ENCODE data around the gene PLK5.

The PLK5 gene

GRCh38 chr19:1503925-1504773 lies 19.7 kb upstream of the PLK5 start:
- Histone ChIP-seq H3K27me3 (ENCODE audit: control insufficient read depth, insufficient read depth, low read length) (peaks cover 42% of the 10 kb centered on the region), H3K9ac (ENCODE audit: low read length) (no peak overlapping the region), H3K9me3 (ENCODE audit: control insufficient read depth, insufficient read depth, low read depth, low read length) (peaks cover 4% of the 10 kb centered on the region), H3K4me3 (ENCODE audit: low read depth, low read length) (peak overlapping the region; percentile 49), H3K4me1 (ENCODE audit: control insufficient read depth, insufficient read depth, low read length) (peaks cover 7% of the 10 kb centered on the region; the same call in 1 of the 2 replicates), H3K36me3 (ENCODE audit: control insufficient read depth, insufficient read depth, low read length) (no peaks in the 10 kb centered on the region), H3K27ac (ENCODE audit: low read depth, low read length) (no peak overlapping the region)

- Histone ChIP-seq H3K27ac (ENCODE audit: low read depth, low read length) (no peak overlapping the region), H3K27me3 (ENCODE audit: control insufficient read depth, insufficient read depth, low read length) (peaks cover 49% of the 10 kb centered on the region), H3K4me3 (ENCODE audit: low read depth, low read length) (no peak overlapping the region), H3K36me3 (ENCODE audit: control insufficient read depth, insufficient read depth, low read length) (no peaks in the 10 kb centered on the region), H3K9me3 (ENCODE audit: control insufficient read depth, insufficient read depth, low read depth, low read length) (peaks cover 2% of the 10 kb centered on the region), H3K4me1 (ENCODE audit: control insufficient read depth, insufficient read depth, low read length) (peaks cover 7% of the 10 kb centered on the region; the same call in 1 of the 2 replicates), H3K9ac (ENCODE audit: low read length) (no peak overlapping the region)
These were observed 18.9 kb upstream of the PLK5 start for GRCh38 chr19:1505012-1505411.

- H3K27ac ChIP-seq (ENCODE audit: low read depth, low read length) = no peak overlapping the region
- peaks cover 59% of the 10 kb centered on the region for H3K27me3 ChIP-seq (ENCODE audit: control insufficient read depth, insufficient read depth, low read length)
- peaks cover 9% of the 10 kb centered on the region; the same call in 1 of the 2 replicates for H3K4me1 ChIP-seq (ENCODE audit: control insufficient read depth, insufficient read depth, low read length)
- no peaks in the 10 kb centered on the region for H3K36me3 ChIP-seq (ENCODE audit: control insufficient read depth, insufficient read depth, low read length)
- H3K4me3 ChIP-seq (ENCODE audit: low read depth, low read length) = no peak overlapping the region
- H3K9me3 ChIP-seq (ENCODE audit: control insufficient read depth, insufficient read depth, low read depth, low read length) = no peaks in the 10 kb centered on the region
- no peak overlapping the region for H3K9ac ChIP-seq (ENCODE audit: low read length)
These were observed 17.6 kb upstream of the PLK5 start for GRCh38 chr19:1505991-1506881.

GRCh38 chr19:1507192-1507660 lies 16.7 kb upstream of the PLK5 start:
- Histone ChIP-seq H3K27ac (ENCODE audit: low read depth, low read length) (no peak overlapping the region), H3K4me3 (ENCODE audit: low read depth, low read length) (peak overlapping the region; percentile 85), H3K27me3 (ENCODE audit: control insufficient read depth, insufficient read depth, low read length) (peaks cover 67% of the 10 kb centered on the region), H3K9ac (ENCODE audit: low read length) (no peak overlapping the region), H3K36me3 (ENCODE audit: control insufficient read depth, insufficient read depth, low read length) (no peaks in the 10 kb centered on the region), H3K4me1 (ENCODE audit: control insufficient read depth, insufficient read depth, low read length) (peaks cover 9% of the 10 kb centered on the region; the same call in 1 of the 2 replicates), H3K9me3 (ENCODE audit: control insufficient read depth, insufficient read depth, low read depth, low read length) (no peaks in the 10 kb centered on the region)

- H3K27me3 ChIP-seq (ENCODE audit: control insufficient read depth, insufficient read depth, low read length) = peaks cover 66% of the 10 kb centered on the region
- H3K9me3 ChIP-seq (ENCODE audit: control insufficient read depth, insufficient read depth, low read depth, low read length) = no peaks in the 10 kb centered on the region
- H3K4me3 ChIP-seq (ENCODE audit: low read depth, low read length) = peak overlapping the region; percentile 85
- H3K9ac ChIP-seq (ENCODE audit: low read length) = peak overlapping the region; percentile 63
- H3K4me1 ChIP-seq (ENCODE audit: control insufficient read depth, insufficient read depth, low read length) = peaks cover 9% of the 10 kb centered on the region; the same call in 1 of the 2 replicates
- no peaks in the 10 kb centered on the region for H3K36me3 ChIP-seq (ENCODE audit: control insufficient read depth, insufficient read depth, low read length)
- H3K27ac ChIP-seq (ENCODE audit: low read depth, low read length) = peak overlapping the region; percentile 63; the same call in 1 of the 2 replicates
These were observed 15.9 kb upstream of the PLK5 start for GRCh38 chr19:1507763-1508506.

GRCh38 chr19:1508507-1508856 lies 15.4 kb upstream of the PLK5 start:
- Histone ChIP-seq H3K36me3 (ENCODE audit: control insufficient read depth, insufficient read depth, low read length) (no peaks in the 10 kb centered on the region), H3K4me1 (ENCODE audit: control insufficient read depth, insufficient read depth, low read length) (peaks cover 5% of the 10 kb centered on the region; the same call in 1 of the 2 replicates), H3K27ac (ENCODE audit: low read depth, low read length) (no peak overlapping the region), H3K9ac (ENCODE audit: low read length) (no peak overlapping the region), H3K9me3 (ENCODE audit: control insufficient read depth, insufficient read depth, low read depth, low read length) (no peaks in the 10 kb centered on the region), H3K4me3 (ENCODE audit: low read depth, low read length) (peak overlapping the region; percentile 54), H3K27me3 (ENCODE audit: control insufficient read depth, insufficient read depth, low read length) (peaks cover 61% of the 10 kb centered on the region)

GRCh38 chr19:1509602-1510441 lies 14.1 kb upstream of the PLK5 start:
- no peak overlapping the region for H3K9ac ChIP-seq (ENCODE audit: low read length)
- H3K27me3 ChIP-seq (ENCODE audit: control insufficient read depth, insufficient read depth, low read length) = peaks cover 55% of the 10 kb centered on the region
- no peaks in the 10 kb centered on the region for H3K36me3 ChIP-seq (ENCODE audit: control insufficient read depth, insufficient read depth, low read length)
- H3K4me3 ChIP-seq (ENCODE audit: low read depth, low read length) = no peak overlapping the region
- no peak overlapping the region for H3K27ac ChIP-seq (ENCODE audit: low read depth, low read length)
- H3K9me3 ChIP-seq (ENCODE audit: control insufficient read depth, insufficient read depth, low read depth, low read length) = no peaks in the 10 kb centered on the region
- peaks cover 5% of the 10 kb centered on the region; the same call in 1 of the 2 replicates for H3K4me1 ChIP-seq (ENCODE audit: control insufficient read depth, insufficient read depth, low read length)

- H3K27ac ChIP-seq (ENCODE audit: low read depth, low read length) = no peak overlapping the region
- peaks cover 5% of the 10 kb centered on the region; the same call in 1 of the 2 replicates for H3K4me1 ChIP-seq (ENCODE audit: control insufficient read depth, insufficient read depth, low read length)
- no peak overlapping the region for H3K9ac ChIP-seq (ENCODE audit: low read length)
- no peaks in the 10 kb centered on the region for H3K9me3 ChIP-seq (ENCODE audit: control insufficient read depth, insufficient read depth, low read depth, low read length)
- H3K36me3 ChIP-seq (ENCODE audit: control insufficient read depth, insufficient read depth, low read length) = no peaks in the 10 kb centered on the region
- H3K4me3 ChIP-seq (ENCODE audit: low read depth, low read length) = no peak overlapping the region
- peaks cover 56% of the 10 kb centered on the region for H3K27me3 ChIP-seq (ENCODE audit: control insufficient read depth, insufficient read depth, low read length)
These were observed 13.5 kb upstream of the PLK5 start for GRCh38 chr19:1510442-1510806.

GRCh38 chr19:1510807-1511206 lies 13.1 kb upstream of the PLK5 start:
- H3K27me3 ChIP-seq (ENCODE audit: control insufficient read depth, insufficient read depth, low read length) = peaks cover 56% of the 10 kb centered on the region
- peaks cover 5% of the 10 kb centered on the region; the same call in 1 of the 2 replicates for H3K4me1 ChIP-seq (ENCODE audit: control insufficient read depth, insufficient read depth, low read length)
- H3K4me3 ChIP-seq (ENCODE audit: low read depth, low read length) = no peak overlapping the region
- no peak overlapping the region for H3K27ac ChIP-seq (ENCODE audit: low read depth, low read length)
- no peaks in the 10 kb centered on the region for H3K36me3 ChIP-seq (ENCODE audit: control insufficient read depth, insufficient read depth, low read length)
- H3K9me3 ChIP-seq (ENCODE audit: control insufficient read depth, insufficient read depth, low read depth, low read length) = no peaks in the 10 kb centered on the region
- H3K9ac ChIP-seq (ENCODE audit: low read length) = no peak overlapping the region

Data from HUES6 (cell line).